NCI-H187 treated with DMSO at 0.1 percent for 48 hours (cell line): ENCODE data around the gene CACNA1D.
"Not testable (repeated sequence)": the region's sequence is repeated elsewhere in the genome, so short reads cannot be mapped to it uniquely, and the experiment has no call there.

Experiments used
- DNase-seq: peaks from one replicate; lab custom pipeline; 2025; lab: John Stamatoyannopoulos, UW

The CACNA1D gene

DNA sequence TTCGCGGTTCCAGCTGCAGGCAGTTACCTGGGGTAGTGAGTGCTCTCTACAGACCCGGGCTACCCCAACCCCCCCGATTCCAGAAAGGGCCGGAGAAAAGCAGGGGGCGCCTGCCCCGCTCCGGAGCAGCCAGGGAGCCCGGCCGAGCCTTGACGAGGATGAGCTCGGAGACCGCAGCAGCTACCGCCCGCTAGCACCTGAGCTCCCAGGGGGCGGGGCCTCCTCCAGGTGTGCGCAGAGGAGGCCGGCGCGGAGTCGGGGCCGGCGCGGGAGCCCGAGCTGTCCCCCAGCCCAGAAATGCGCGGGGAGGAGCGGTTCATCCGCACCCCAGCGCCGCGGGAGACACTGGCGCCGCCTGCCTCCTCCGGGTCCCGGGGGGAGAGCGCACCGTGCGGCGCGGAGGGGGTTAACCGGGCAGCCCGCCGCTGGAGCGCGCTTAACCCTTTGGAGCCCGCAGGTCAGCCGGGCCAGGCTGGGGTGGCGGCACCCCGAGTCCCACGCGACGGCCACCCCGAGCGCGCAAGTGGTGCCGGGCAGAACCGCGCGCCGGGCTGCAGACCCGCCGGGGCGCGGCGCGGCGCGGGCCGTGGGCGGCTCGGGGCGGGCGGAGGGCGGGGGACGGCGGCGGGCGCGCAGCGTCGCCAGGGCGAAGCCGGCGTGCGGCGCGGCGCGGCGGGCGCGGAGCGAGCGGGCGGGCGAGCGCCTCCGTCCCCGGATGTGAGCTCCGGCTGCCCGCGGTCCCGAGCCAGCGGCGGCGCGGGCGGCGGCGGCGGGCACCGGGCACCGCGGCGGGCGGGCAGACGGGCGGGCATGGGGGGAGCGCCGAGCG lies at the start of gene CACNA1D:
Gene CACNA1D, plus strand, starts transcription at position 649 of the 829 bp plus-strand sequence. CDS start 556 bp downstream, outside the sequence.
- peak; percentile 2 for DNase-seq

GRCh38 chr3:53457068-53457467 lies 37.3 kb upstream of the CACNA1D start:
- no peak for DNase-seq

DNA sequence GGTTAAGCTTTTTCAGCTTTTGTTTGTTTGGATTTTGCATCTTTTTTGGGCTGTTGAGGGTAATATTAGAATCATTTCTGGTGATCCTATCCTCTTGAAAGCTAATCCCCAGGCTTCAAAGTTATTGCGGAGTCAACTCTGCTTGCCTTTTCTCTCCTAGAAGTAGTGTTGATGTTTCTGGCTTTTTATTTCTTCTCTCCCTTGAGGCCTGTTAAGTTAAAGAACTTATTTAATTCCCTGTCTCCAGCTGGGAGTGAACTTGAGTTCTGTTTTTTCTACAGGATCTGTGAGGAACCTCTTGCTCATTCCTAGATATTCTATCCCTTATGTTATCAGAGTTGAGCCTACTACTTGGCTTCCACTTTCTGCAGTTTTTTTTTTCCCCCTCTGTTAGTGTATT lies 34.1 kb upstream of the CACNA1D start:
- DNase-seq = no peak

GRCh38 chr3:53464424-53464823 lies 30.0 kb upstream of the CACNA1D start:
- no peak for DNase-seq

DNA sequence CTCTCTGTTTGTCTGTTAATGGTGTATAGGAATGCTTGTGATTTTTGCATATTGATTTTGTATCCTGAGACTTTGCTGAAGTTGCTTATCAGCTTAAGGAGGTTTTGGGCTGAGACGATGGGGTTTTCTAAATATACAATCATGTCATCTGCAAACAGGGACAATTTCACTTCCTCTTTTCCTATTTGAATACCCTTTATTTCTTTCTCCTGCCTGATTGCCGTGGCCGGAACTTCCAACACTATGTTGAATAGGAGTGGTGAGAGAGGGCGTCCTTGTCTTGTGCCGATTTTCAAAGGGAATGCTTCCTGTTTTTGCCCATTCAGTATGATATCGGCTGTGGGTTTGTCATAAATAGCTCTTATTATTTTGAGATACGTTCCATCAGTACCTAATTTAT lies 24.7 kb upstream of the CACNA1D start:
- not testable (repeated sequence) for DNase-seq

DNA sequence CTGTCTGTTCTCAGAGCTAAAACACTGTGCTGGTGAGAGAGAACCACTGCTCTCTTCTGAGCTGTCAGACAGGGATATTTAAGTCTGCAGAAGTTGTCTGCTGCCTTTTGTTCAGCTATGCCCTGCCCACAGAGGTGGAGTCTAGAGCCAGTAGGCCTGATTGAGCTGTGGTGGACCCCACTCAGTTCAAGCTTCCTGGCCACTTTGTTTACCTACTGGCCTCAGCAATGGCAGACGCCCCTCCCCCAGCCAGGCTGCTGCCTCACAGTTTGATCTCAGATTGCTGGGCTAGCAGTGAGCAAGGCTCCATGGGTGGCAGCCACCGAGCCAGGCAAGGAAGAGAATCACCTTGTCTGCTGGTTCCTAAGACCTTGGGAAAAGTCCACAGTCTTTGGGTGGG lies 21.0 kb upstream of the CACNA1D start:
- DNase-seq = no peak

GRCh38 chr3:53476372-53476771 lies 18.0 kb upstream of the CACNA1D start:
- not testable (repeated sequence) for DNase-seq

- not testable (repeated sequence) for DNase-seq
Observed at GRCh38 chr3:53477689-53478088, 16.7 kb upstream of the CACNA1D start.

DNA sequence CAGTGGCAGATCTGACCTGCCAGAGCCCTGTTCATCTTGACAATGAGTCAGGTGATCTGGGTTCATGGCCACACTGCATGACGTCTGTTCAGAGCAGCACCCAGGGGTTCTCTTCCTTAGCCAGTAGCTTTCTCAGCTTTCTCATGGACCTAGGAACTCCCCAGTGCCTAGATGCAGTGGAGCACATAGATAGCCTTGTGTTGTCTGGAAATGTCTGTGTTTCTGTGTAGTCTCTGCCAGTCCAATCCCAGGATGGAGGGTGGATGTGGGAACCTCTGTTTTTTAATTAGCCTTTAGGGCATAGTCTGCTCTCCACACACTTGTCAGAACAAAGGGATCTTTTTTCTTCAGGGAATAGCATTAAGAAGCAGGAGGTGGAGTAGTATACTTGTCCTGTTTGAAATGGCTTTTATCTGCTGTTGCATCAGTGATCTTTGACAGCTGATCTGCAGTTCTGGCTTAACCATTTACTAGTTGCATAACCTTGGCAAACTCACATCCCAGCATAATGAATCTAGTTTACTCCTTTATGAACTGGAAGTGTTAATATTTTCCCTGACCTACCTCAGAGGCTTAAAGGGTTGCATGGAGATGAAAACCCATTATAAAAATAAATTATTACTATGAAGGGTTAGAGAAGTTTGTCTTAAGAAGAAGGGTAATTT lies 16.1 kb upstream of the CACNA1D start:
- no peak for DNase-seq

DNA sequence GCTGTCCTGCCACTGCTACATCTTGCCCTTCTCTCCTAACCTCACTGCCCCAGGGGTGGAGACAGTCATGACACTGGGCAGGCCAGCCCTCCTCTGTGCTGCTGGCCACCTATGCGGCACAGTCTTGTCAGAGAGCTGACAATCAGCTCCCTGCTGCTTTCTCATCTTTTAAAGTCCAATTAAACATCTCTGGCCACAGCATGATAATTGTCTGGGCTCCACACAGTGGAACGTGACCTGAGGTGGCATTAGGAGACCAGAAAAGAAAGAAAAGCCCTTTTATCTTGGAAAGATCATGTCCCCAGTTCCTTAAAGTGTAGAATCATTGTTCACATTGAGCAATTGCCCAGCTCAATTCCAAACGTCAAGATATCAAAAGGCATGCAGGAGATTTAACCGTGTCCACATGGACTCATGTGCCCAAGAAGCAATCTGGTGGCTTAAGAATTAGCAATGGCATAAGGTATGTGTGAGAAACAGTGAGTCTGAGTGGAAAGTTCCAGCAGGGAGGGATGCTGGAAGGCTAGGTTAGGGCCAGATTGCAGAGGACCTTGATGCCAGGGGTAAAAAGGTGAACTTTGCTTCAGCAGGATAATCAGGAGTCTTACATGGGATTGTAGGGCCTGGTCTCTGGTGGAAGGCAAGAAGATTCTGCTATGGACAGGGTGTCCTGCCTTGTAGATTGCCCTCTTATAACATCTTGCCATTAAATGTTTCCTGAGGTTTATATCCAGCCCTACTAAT lies 15.3 kb upstream of the CACNA1D start:
- DNase-seq = no peak

GRCh38 chr3:53482227-53482626 lies 12.2 kb upstream of the CACNA1D start:
- DNase-seq = no peak

GRCh38 chr3:53483821-53484220 lies 10.6 kb upstream of the CACNA1D start:
- DNase-seq = no peak

DNA sequence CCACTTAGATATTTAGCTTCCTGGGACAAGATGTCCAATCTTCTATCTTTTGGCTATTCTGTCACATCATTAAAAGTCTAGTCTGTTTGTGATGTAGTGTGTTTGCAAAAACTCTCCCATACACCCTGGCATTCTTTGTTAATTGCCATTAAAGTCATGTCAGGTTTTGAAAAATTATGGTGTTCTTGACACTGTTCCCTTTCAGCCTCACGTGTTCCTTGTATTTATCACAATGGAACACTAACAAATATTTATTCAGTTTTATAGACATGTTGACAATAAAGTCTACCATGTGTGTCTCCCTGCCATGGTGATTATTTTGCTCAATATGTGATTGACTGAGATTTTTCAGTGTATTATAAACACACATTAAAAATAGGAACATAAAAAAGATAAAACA lies 9.4 kb upstream of the CACNA1D start:
- DNase-seq = no peak

- no peak for DNase-seq
Observed at GRCh38 chr3:53485675-53486403, 8.6 kb upstream of the CACNA1D start.

- DNase-seq = no peak
Observed at GRCh38 chr3:53486961-53487654, 7.3 kb upstream of the CACNA1D start.

DNA sequence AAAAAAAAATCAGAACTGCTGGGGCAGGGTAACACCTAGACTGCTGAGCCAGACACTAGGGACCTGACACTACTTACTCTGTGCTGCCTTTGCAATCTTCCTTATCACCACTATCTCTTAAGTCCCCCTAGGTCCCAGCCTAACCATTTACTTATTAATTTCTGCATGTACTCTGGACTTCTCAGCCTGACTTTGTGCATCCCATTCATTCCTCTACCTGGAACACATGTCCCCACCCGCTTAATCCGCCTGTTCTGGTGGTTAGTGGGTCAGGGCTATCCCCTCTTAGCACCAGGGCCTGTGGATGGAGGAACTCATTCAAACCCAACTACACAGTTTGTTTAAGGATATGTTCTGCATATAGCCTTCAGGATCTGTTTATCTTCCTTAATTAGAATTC lies 5.0 kb upstream of the CACNA1D start:
- DNase-seq = no peak

DNA sequence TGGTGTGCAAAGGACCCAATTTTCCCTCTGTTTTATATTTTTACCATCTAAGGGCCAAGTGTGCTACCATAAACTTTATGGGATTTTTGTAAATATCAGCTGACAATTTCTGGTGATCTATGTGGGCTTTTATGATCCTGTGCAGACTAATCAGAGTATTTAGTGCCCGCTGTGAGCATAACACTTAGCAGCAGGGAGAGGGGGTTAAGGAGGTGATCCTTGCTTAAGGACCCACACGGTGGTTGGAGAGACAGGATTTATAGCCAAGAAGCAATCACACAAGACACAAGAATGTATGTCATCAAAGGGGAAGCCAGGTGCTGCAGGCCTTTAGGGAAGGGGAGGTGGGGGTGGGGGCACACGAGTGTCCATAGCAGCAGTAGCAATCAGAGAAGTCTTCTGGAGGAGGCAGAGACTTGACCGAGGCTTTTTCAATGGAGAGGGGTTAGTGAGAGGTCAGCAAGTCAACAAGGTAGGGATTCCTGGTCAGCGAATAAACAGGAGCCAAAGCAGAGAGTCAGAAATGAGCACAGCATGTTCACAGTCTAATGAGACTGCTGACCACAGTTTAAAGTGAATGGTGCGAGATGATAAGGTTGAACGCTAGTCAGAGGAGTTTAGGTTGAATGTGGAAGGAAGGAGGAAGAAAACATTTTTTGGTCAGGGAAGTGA lies 4.5 kb upstream of the CACNA1D start:
- DNase-seq = no peak

DNA sequence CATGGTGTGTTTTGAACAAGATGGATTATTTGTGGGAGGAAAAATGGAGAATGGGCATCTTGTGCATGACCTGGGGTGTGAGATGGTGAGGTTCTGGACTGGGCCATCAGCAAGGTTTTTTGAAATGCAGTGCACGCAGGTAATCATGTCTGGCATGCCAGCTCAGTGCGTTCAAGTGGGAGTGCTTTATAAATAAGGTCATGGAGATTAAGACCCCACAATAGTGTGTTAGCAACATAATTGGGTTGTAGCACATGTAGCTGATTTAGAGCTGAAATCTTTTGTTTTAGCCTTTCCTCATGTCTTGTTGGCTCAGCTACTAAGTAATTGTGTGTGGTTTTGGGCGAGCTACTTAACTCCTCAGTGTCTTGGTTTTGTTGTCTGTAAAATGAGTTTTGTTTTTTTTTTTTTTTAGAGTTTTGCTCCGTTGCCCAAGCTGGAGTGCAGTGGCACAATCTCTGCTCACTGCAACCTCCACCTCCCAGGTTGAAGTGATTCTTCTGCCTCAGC lies 3.9 kb upstream of the CACNA1D start:
- no peak for DNase-seq

GRCh38 chr3:53491276-53491675 lies 3.1 kb upstream of the CACNA1D start:
- DNase-seq = no peak

- DNase-seq = no peak
Observed at GRCh38 chr3:53493595-53493962, 832 bp upstream of the CACNA1D start.

GRCh38 chr3:53495146-53495519 lies 722 bp downstream of the CACNA1D start:
- no peak for DNase-seq
